HL-60/S4 treated with retinoic acid at 250 ng/mL for 4 days and 3 days (cell line): ENCODE data around the gene PGA5.
"Not testable (repeated sequence)": the region's sequence is repeated elsewhere in the genome, so short reads cannot be mapped to it uniquely, and the experiment has no call there.

Source experiments
- in situ Hi-C: fragments of 300-500 bp; cut with MboI; formaldehyde crosslinking; loops from 2 replicates; pipeline ENCODE4 v1.7.0; 2022; ENCODE audit warnings: low sequenced_read_pairs

Gene PGA5

DNA sequence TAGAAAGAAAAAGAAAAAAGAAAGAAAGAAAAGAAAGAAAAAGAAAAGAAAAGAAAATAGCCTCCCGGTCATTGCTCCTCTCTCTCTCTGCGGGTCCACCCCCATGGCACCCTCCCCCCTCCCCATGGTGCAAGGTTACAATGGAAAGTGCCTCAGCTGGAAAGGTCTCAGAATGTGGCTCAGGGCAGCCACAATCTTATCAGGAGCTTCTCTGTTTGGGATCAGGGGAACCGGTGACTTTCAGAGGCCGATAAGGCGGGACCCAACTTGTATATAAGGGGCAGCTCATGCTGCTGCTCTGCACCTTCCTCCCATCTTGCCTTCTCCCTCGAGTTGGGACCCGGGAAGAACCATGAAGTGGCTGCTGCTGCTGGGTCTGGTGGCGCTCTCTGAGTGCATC, at the start of gene PGA5:
Gene PGA5, plus strand, starts transcription at position 301 of the 400 bp plus-strand sequence. Its CDS starts 52 bp downstream, at position 353.
- in situ Hi-C loops = not testable (repeated sequence)

DNA sequence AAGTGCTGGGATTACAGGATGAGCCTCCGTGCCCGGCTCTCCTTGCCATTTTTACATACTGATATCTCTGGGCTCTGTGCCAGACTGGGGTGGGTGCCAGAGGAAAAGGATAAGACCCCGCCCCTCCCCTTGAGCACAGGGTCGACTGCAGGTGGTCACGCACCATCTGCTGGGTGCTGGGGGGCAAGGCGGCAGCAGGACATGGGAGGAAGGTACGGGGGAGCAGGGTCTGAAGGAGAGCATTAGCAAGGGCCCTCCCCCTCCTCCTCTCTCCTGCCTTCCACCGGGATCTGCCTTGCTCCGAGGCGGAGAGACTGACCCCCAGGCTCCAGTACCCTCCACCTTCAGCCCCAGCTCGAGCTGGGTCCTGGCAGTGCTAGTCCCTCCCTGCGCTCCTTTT, 47.4 kb upstream of the PGA5 start:
- in situ Hi-C loops = no loop called here

DNA sequence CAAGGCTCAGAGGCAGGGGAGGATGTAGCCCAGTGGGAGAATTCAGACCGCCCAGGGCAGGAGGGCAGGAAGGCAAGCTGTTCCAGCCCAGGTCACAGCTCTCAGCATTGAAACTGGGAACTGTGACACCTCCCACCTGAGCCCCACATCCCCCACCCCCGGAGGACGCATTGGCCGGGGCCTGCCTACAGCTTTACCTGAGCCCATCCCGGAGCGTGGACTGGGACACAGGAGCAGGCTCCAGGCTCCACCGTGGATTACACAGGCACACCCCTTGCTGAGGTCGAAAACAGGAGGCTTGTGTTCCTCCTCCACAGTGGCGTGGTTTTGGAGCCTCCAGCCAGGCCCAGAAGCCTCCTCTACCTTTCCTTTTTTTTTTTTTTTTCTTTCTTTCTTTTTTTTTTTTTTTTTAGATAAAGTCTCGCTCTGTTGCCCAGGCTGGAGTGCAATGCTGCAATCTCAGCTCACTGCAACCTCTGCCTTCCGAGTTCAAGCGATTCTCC, 46.8 kb upstream of the PGA5 start:
- in situ Hi-C loops = no loop called here

DNA sequence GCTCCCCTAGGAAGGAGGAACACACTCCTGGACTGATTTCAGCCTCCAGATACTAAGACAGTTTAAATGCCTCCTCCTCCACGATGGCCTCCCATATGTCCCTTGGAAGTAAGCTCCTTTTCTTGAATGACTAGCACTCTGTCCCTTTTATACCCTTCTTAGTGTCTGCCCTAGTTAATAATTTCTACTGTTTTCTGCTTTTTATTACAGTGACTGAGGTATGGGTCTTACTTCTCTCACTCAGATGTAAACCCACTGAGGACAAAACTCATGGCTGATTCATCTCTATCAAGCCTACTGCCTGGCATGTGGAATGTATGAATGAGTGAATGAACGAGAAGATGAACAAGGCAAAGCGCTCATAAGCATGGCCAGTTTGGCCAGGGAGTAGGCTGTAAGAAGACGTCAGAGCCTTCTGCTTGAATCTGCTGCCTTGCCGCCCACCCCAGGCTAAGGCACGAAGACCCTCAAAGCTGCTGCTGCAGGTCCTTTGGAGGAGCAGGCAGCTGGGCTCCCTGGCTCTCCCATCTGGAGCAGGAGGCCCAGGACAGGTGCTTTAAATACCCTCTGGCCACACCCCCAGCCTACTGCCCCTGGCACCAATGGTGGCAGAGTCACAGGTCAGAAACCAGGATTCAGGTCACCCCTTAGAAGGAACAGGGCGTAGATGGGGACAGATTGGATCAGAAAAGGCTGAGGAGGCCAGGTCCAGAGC, 45.8 kb upstream of the PGA5 start:
- in situ Hi-C loops = no loop called here

DNA sequence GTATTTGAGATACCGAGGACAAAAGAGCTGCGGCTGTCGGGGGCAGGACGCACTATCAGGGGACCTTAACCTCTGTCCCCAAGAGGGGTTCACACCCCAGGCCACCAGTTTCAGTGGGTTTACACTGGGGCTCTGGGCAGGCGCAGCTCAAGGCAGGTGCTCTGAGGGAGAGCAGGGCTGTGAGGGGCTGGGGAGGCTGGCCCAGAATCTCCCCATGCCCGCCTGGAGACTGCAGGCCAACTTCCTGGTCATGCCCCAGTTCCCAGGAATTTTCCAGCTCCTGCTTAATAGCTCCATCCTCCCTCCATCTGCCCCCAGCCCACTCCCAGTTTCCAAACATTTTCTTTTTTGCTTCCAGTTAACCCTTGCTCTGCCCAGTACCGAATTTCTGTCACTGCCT, 45.3 kb upstream of the PGA5 start:
- in situ Hi-C loops = no loop called here

DNA sequence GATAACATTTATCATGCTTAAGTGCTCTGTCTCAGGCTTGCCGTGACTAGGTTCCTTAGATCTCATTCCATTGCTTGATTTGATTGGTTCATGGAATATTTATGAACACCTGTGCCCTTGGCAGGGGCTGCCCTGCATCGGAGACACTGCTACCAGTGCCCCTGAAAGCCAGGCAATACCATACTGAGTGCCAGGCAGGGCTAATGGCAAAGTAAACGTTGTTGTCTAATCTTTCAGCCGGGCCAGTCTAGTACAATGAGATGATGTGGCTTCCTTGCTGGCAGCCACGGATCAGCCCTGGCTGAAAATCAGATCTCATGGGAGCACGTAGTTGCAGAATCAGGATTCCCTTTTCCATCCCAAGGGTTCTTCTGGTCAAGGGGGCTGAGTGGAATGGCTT, 42.6 kb upstream of the PGA5 start:
- in situ Hi-C loops = no loop called here

DNA sequence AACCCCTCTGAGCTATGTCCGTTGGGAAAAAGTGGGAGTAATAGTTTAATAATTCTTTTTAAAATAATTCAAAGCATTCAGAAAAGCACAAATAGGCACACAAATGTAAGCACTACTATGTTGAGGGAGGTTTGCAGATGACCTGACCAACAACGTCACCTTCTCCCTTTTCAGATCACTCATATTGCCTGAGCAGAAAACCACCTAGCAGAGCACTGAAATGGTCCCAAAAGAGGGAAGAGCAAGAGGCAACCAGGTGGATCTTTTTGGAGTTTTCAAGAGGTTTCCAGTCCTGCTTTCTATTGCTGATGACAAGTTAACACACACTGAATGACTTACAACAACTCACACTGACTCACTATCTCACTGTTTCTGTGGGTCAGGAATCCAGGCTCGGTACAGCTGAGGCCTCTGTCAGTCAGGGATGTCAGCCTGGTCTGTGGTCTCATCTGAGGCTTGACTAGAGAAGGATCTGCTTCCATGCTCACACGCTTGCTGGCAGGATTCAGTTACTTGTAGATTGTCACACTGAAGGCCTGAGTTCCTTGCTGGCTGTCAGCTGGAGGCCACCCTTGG, 41.9 kb upstream of the PGA5 start:
- in situ Hi-C loops = no loop called here

DNA sequence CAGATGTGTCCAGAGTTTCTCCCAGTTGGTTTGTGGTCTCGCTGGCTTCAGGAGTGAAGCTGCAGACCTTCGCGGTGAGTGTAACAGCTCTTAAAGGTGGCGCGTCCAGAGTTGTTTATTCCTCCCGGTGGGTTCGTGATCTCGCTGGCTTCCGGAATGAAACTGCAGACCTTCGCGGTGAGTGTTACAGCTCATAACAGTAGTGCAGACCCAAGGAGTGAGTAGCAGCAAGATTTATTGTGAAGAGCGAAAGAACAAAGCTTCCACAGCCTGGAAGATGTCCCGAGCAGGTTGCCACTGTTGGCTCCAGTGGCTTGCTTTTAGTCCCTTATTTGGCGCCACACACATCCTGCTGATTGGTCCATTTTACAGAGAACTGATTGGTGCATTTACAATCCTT, 39.5 kb upstream of the PGA5 start:
- in situ Hi-C loops = no loop called here

DNA sequence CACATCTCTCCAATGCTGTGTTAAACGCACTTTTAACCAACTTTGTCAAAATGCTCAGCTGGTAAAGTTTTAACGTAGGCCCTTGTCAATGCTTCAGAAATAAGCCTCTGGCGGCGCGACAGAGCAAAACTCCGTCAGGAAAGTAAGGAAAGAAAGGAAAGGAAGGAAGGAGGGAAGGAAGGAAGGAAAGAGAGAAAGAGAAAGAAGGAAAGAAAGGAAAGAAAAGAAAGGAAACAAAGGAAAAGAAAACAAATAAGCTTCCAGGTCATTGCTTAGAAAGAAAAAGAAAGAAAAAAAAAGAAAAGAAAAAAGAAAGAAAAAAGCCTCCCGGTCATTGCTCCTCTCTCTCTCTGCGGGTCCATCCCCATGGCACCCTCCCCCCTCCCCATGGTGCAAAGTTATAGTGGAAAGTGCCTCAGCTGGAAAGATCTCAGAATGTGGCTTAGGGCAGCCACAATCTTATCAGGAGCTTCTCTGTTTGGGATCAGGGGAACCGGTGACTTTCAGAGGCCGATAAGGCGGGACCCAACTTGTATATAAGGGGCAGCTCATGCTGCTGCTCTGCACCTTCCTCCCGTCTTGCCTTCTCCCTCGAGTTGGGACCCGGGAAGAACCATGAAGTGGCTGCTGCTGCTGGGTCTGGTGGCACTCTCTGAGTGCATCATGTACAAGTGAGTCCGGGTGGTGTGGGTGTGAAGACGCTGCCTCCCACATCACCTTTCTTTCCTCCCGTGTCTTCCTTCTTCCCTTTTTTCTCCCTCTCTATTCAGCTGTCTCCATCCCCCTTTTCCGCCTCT, 37.8 kb upstream of the PGA5 start, which contains the start of gene PGA3:
Gene PGA3, plus strand, starts transcription at position 566 of the 797 bp plus-strand sequence. Its CDS starts 50 bp downstream, at position 616.
- in situ Hi-C loops = not testable (repeated sequence)

DNA sequence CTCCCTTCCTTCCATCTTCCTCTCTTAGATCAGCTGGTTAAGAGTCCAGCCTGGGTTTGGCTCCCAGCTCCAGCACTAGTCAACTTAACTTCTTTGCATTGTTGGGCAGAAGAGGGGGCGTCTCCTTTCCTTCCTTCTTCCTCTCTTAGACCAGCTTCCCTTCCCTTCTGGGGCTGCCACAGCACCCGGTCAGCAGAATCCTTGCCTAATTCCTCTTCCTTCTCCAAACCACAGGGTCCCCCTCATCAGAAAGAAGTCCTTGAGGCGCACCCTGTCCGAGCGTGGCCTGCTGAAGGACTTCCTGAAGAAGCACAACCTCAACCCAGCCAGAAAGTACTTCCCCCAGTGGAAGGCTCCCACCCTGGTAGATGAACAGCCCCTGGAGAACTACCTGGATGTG, 37.1 kb upstream of the PGA5 start:
- in situ Hi-C loops = not testable (repeated sequence)

DNA sequence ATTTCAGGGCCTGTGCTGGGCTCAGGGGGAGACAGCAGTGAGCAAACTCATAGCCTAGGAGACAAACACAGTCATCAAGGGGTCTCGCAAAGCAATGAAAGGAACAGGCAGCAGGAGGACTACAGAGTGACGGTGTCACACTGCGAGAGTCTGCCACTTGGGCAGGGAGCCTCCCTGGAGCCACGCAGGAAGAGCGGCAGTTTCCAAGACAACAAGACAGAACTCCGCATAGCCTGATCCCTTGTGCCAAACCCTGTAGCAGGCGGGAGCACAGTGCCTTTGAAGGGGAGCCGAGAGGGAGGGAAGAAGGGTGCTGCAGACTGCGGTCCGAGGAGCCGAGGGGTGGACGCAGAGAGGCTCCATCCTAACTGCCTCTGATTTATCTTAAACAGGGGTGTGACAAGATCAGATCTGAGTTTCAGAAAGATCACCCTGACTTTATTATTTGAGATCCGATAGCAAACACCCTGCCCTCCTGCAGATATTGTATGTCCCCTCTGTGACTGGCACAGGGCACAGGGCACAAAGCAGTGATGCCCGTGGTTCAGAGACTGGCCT, 36.4 kb upstream of the PGA5 start:
- in situ Hi-C loops = not testable (repeated sequence)

DNA sequence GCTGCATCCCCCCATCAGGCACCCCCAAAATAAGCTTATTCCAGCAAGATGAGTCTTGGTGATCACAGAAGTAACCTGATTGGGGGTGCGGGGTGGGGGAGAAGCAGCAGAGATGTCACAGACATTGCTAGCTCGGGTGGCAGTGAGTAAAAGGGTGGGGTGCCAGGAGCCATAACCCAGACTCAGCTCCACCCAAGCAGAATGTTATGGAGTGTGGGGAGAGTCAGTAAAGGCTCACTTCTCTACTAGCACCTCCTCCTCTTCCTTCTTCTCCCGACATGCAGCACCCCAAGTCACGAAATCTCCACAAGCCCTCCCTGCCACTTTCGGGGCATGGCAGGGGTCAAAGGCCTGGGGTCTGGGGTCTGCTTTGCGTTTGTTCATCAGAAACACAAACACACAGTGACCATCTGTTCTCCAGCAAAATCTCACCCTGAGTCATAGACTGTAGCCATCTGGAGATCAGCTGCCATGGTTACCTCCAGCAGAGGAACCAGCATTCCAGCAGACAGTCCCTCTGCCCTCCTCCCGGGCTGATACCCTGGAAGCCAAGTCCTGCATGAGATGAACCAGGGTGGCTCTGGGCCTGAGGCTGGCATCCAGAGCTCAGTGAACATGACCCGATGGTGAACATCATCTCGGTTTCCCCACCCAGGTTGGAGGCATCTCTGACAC, 33.2 kb upstream of the PGA5 start:
- in situ Hi-C loops = not testable (repeated sequence)

DNA sequence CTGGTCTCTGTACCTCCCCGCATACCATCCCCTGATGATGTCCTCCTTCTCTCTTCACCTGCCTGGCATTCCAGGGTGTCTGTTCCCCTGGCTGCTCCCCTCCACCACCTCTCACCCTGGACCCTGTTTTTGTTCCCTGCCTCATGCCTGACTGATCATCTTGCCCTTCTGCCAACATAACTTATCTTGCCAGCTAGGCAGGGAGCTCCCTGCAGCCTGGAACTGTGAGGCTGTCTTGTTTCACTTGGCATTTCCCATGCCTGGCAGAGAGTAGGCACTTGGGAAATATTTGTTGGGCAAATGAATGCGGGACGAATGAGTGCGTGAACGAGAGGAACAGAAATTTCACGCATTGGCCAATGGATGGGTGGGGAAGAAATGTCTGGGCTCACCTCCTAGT, 30.3 kb upstream of the PGA5 start:
- in situ Hi-C loops = not testable (repeated sequence)

DNA sequence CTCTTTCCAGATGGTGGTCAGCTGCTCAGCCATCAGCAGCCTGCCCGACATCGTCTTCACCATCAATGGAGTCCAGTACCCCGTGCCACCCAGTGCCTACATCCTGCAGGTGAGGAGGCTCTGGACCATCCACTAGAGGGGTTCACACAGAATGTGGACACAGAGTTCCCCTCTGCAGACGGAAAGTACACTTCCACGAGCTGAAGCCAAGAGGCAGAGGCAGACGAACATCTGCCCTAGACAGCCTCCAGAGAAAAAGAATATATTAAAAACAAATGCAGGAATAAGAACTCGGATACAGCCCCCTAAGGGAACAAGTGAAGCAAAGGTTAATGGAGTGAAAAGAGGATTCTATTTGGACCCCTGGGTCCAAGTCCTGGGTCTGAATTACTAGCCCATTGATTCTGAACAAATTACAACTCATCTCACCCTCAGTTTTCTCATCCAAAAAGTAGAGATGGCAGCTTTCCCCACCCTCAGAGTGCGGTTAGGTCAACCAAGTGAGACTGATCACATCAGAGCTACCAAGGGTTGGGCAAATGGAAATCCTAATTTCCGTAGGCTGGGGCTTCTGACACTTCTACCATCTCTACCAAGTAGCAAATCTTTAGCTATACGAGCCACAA, 29.5 kb upstream of the PGA5 start:
- in situ Hi-C loops = not testable (repeated sequence)

DNA sequence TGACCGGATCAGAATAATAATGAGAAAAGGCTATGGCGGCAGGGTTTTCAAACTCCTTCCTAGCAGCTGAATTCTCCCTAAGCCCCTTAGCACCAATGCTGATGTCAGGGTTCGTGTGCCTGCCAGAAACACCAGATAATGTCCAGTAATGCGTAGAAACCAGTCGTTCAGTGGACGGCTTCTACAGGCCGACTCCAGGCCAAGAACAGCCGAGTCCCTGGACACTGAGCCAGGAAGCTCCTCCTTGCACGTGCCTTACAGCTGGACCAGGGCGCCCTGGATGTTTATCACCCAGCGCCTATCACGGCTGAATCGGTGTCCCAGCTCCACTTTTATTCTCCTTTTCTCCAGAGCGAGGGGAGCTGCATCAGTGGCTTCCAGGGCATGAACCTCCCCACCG, 28.8 kb upstream of the PGA5 start:
- in situ Hi-C loops = not testable (repeated sequence)

DNA sequence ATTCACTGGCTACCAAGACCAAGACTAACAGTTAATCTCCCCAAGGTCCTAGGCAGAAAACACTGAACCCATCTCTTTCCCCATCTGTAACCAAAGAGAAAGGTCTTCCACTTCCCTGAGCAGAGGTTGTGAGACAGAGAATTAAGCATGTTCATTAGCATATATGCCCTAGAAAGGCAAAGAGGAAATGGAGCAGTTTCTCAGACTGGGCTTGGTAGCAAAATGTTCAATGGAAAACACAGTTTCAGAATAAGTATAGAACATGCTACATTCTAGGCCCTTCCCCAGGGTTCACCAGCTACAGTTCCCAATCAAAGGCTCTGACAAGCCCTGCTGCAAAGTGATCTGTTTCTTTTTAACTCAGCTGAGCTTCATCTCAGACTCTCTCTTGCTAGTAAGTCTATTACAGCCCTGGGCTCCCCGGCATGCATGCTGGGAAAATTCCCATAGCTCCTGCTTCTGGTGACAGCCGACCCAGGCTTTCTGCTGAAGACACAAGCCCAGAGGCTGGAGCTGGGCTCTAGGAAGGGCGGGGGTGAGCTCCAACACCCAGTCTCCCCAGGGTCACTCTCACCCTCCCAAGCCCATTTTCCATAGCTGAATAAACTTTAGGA, 27.2 kb upstream of the PGA5 start:
- in situ Hi-C loops = not testable (repeated sequence)

DNA sequence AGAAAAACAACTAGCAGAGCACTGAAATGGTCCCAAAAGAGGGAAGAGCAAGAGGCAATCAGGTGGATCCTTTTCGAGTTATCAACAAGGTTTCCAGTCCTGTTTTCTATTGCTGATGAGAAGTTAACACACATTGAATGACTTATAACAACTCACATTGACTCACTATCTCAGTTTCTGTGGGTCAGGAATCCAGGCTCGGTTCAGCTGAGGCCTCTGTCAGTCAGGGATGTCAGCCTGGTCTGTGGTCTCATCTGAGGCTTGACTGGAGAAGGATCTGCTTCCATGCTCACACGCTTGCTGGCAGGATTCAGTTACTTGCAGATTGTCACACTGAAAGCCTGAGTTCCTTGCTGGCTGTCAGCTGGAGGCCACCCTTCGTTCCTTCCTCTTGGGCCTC, 22.7 kb upstream of the PGA5 start:
- in situ Hi-C loops = not testable (repeated sequence)

DNA sequence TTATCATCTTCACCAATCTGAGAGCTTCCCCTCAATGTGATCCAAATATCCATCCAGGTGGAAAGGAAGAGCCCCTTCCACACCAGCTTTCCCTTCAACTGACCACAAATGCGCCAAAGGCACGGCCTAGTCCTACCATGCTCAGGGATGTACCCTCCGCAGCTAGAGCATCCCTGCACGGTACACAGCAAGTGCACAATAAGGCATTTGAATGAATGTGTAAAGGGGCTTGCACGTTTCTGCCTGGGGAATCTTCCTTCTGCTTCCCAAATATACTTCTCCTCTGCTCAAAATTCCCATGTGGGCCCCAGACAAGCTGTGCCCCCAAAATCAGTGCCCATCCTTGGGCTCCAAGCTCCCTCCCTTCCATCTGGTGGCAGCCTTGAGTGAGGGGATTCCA, 22.0 kb upstream of the PGA5 start:
- in situ Hi-C loops = not testable (repeated sequence)

DNA sequence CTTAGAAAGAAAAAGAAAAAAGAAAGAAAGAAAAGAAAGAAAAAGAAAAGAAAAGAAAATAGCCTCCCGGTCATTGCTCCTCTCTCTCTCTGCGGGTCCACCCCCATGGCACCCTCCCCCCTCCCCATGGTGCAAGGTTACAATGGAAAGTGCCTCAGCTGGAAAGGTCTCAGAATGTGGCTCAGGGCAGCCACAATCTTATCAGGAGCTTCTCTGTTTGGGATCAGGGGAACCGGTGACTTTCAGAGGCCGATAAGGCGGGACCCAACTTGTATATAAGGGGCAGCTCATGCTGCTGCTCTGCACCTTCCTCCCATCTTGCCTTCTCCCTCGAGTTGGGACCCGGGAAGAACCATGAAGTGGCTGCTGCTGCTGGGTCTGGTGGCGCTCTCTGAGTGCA, 18.9 kb upstream of the PGA5 start, which contains the start of gene PGA4:
Gene PGA4, plus strand, starts transcription at position 301 of the 400 bp plus-strand sequence. Its CDS starts 54 bp downstream, at position 355.
- in situ Hi-C loops = not testable (repeated sequence)

DNA sequence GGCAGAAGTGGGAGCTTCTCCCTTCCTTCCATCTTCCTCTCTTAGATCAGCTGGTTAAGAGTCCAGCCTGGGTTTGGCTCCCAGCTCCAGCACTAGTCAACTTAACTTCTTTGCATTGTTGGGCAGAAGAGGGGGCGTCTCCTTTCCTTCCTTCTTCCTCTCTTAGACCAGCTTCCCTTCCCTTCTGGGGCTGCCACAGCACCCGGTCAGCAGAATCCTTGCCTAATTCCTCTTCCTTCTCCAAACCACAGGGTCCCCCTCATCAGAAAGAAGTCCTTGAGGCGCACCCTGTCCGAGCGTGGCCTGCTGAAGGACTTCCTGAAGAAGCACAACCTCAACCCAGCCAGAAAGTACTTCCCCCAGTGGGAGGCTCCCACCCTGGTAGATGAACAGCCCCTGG, 18.3 kb upstream of the PGA5 start:
- in situ Hi-C loops = not testable (repeated sequence)
